Activated CD4-positive, CD25-positive, alpha-beta regulatory T cell (primary cell): ENCODE results near the gene CERS1.

Experiments used
- DNase-seq, 4 experiments: peaks; one replicate each; lab custom pipeline; 2025; lab: John Stamatoyannopoulos, UW

CERS1 gene

DNA sequence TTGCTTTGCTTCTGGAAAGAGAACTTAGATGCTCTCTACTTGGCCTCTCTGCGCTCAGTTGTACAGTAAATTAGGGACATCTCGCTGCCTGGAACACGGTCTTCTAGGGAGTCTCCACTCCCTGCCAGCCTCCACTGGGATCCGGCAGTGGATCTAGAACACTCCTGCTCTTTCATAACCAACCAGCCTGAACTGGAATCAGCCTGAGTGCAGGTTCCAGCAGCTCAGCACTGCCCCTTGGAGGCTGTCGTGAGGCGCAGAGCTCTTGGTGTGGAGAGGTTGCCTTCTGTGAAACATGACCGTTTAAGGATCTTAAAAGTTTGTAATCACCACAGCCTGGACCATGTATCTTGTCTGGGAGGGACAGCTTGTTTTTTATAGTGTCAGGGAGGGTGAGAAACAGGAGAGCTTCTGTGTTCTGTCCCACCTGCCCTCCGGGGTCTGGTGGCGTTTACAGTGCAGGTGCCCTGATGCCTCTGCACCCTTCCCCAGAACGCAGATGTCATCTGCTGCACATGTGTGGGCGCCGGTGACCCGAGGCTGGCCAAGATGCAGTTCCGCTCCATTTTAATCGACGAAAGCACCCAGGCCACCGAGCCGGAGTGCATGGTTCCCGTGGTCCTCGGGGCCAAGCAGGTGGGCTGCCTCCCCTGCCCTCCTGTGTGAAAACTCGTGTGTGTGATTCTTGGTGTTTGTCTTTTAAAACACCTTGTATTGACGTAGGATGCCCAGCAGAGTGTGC, 39.4 kb downstream of the CERS1 start:
- DNase-seq: no peak

DNA sequence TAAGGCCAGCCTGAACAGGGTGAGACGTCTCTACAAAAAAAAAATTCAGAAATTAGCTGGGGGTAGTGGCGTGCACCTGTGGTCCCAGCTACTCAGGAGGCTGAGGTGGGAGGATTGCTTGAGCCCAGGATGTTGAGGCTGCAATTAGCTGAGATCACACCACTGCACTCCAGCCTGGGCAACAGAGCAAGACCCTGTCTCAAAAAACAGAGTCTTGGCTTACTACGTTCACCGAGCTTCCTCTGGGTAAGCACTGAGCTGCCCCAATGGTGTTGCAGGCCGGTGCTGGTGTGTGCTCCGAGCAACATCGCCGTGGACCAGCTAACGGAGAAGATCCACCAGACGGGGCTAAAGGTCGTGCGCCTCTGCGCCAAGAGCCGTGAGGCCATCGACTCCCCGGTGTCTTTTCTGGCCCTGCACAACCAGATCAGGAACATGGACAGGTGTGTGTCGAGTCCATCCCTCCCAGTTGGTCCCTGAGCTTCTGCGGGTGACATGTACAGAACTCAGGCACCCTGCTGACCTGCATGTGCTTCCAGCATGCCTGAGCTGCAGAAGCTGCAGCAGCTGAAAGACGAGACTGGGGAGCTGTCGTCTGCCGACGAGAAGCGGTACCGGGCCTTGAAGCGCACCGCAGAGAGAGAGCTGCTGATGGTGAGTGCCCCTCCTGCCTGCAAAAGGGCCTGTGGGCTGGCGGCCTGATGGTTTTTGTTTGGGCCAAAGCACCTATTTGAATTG, 40.1 kb downstream of the CERS1 start:
- no peak for DNase-seq

DNA sequence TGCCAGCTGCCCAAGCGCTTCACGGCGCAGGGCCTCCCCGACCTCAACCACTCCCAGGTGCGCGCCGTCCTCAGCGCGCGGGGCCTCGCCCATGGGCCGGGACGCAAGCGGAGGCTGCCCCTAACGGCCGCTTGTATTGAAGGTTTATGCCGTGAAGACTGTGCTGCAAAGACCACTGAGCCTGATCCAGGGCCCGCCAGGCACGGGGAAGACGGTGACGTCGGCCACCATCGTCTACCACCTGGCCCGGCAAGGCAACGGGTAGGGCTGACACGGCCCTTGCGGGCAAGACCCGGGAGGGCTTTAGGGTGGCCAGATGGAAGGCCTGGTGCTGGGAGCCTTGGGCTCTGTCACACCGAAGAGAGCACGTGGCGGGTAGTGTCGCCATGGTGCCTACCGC, 41.0 kb downstream of the CERS1 start:
- no peak for DNase-seq

DNA sequence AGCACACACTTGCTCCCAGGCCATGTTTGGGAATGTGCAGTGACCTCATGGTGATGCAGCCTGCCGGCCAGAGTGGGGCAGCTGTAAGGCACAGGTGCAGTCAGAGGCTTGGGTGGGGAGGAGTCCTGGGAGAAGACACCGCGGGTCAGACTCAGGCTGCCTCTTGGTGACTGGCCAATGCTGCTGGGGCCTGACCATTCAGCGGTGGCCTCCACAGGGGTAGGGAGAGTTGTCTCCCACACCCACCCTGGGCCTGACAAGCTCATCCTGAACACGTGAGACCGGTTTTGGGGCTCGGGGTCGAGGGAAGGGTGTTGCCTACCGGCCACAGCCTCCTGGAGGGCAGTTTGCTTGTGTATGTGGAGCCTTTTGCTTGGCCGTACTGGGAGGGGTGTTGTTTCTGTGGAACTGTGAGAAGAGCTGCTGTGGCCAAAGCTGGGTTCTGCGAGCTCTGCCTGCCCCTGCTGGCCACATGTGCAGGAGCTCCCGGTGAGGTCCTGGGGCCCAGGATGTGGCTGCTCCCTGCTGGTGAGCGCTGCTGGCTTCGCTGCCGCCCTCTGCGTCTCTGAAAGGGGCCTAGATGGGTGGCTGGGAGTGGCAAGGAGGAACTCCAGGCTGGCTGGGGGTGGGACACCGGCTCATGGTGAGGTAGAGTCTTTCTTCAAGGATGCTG, 42.1 kb downstream of the CERS1 start:
- no peak for DNase-seq

DNA sequence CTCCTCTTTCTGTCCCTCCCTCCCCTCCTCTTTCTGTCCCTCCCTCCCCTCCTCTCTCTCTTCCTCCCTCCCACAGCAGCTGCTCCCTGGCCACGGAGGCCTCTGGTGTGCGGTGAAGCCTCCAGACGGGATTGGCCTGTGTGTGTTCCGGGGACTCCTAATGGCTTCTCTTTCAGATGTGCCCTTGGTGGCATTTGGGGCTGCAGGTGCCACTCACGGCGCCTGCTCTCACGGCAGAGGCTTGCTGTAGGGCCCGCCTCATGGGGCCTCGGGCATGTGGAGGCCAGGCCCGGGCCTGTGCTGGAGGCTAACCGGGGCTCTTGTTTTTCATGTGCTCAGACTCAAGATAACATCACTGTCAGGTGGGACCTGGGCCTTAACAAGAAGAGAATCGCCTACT, 43.3 kb downstream of the CERS1 start:
- DNase-seq: no peak

DNA sequence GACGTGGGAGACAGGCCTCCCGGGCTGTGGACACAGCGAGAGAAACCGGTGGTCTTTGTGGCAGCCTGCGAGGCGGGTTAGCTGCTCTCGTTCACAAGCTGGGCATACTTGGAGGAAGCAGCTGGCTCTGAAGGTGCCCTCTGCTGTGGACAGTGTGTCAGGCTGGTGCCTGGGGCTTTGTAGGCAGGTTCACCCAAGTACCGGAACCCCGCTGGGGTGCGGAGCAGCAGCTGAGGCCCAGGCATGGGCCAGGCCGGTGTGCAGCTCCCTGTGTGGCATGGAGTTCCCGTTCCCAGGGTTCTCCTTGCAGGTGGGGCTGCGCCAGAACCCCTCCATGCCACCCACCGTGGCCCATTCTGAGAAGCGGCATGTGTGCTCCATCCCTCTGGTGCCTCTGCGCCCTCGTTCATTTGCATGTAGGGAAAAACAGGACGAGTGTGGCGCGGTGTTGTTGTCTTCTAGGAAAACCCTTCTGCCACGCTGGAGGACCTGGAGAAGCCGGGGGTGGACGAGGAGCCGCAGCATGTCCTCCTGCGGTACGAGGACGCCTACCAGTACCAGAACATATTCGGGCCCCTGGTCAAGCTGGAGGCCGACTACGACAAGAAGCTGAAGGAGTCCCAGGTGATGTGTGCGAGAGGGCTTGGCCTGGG, 44.2 kb downstream of the CERS1 start:
- no peak for DNase-seq

DNA sequence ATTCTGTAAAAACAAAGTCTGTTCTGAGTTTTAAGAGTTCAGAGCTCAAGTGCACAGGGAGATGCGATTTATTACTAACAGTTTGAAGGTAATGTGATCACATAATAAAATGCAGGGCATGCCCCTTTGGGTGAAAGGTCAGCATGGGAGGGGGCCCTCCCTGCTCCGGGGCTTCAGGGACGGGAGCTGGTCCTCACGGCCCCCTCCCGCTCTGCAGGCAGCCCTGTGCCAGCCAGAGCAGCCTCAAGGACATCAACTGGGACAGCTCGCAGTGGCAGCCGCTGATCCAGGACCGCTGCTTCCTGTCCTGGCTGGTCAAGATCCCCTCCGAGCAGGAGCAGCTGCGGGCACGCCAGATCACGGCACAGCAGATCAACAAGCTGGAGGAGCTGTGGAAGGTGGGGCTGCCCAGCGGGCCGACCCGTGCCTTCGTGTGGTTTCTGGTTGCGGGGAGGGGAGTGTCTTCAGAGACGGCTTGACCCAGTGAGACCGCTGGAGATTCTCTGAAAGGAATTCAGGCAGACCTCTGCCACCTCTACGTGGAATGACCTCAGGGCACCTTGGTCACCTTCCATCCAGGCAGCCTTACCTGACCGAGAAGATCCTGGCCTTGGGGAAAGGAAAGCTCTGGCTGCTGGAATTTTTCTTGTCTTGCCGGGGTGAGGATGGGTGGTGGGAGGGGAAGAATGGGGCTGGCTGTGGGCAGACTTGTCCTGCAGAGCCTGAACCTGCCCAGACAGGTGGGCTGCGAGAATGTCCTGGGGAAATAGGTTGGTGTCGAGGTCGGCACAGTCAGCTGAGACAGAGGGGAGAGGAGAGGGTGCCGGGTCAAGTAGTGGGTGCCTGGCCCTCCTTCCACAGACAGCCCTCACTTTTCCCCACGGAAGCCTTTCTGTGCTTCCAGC, 45.2 kb downstream of the CERS1 start:
- no peak for DNase-seq

DNA sequence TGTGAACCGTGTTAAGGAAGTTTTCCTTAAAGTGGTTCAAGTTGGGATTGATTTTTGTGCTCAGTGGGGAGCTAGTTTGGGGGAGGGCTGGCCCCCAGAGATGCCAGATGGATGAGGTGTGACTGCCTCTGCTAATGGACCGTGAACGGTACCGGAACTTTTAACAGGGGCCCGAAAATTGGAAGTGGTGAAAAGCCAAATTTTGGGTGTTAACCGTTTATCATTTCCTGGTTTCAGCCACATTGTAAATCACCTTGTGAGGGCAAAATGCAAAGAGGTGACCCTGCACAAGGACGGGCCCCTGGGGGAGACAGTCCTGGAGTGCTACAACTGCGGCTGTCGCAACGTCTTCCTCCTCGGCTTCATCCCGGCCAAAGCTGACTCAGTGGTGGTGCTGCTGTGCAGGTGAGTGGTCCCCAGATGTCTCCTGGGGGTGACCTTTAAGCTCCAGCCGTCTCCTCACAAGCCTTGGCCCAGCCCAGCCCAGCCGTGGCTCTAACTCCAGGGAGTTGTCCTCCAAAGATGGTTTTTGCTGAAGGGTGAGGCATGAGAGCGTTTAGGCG, 46.0 kb downstream of the CERS1 start:
- no peak for DNase-seq

DNA sequence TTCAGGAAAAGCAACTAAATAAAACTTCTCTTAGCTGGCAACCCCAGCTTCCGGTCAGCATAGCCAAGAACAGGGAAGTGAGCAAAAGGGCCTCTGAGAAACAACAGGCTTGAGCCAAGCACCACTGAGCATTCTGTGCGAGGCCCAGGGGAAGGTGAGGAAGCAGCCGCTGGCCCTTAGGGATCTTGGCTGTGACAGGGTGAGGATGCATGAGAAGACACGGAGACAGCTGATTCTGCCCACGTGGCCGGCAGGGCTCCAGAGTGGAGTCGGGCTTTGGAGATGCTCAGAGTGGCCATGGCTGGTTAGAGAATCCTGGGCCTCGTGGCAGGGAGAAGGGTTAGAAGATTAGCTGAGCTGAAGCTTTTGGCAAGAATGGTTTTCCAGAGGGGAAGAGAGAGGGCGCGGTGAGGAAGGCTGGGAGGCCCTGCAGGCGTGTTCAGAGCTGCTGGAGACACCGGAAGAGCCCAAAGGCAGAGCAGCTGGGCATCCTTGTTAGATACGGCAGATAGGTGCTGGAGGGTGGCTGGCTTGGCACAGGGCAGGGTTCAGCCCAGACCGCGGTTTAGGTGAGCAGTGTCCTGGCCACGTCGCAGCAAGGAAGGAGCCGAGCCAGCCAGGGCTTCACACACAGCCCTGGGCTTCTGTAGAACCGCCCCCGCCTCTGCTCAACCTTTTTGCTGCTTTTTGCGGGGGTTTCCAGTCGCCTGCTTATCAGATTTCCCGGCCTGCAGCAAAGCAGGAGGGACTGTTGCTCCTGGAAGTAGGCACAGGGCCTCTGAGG, 46.9 kb downstream of the CERS1 start:
- DNase-seq: no peak

DNA sequence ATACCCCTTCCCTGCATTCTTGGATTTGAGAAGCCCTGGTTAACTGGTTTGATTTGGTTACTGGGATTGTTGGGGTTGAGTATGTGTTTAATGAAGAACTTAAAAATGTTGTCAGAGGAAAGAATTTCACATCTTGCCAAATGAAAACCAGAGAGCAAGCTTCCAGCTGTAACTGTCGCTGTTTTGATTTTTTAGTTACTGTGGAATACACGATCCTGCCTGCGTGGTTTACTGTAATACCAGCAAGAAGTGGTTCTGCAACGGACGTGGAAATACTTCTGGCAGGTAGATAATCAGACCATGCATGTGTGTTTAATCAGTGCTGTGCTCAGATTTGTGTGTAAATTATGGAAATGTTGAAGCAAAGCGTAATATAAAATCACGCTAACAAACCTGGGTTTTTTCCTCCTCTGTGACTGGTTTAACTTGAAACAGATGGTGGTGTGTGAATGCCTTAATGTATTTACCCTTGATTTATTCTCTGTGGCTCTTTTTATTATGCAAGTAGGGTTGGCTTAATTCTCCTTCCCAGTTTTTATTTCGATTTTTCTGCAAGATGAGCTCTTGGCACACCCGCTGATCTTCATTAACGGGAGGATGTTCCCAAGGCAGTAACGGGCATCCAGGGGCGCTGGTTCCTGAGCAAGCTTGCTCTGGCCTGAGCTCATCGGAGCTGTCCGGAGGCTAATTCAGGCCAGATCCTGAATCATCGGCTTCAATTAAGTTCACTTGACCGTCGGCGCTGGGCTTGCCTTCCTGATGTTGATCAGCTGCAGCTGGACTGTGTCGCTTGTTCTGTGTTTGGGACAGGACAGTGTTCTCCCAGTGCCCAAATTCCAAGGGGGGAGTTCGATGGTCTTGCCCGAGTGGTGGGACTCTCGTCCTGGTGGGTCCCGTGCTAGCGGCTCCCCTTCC, 48.2 kb downstream of the CERS1 start:
- no peak for DNase-seq

DNA sequence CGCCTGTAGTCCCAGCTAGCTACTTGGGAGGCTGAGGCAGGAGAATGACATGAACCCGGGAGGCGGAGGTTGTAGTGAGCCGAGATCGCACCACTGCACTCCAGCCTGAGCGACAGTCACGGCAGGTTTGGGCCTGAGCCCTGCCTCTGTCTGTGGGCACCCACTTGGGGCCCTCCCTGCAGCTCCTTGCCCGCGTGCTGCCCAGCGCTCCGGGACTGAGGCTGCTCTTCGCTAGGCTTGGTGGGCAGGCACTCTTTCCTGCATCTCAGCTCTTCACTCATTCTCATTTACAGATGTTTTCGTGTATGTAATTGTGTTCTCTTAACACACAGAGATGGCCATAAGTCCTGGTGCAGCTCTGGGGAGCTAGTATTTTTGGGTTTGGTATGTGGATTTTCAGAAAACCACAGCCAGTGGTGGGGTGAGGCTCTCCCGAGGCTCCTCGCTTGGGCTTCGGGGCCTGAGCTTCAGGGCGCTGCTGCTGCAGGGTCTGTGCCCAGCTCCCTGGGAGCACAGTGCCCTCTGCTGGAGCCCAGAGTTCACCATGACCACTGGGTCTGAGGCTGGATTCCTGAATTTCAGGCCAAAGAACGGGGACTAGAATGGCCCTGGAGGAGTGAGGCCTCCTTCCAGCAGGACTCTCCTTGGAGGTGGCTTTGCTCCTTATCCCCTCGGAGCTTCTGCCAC, 49.0 kb downstream of the CERS1 start:
- DNase-seq: peak; percentile 34 to 53 (median 44)

DNA sequence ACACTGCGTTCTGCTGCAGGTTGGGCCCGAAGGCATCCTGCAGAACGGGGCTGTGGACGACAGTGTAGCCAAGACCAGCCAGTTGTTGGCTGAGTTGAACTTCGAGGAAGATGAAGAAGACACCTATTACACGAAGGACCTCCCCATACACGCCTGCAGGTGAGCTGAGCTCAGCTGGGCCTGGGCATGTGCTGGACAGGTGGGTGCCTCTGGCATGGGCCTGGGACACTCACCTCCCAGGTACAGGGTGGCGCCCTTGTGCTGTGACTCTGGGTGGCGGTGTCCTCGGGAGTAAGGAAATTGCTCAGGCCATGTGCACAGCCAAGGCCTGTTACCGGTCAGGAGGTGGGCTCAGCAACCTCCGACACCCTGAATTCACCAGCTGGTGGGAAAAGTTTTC, 50.0 kb downstream of the CERS1 start:
- no peak for DNase-seq

DNA sequence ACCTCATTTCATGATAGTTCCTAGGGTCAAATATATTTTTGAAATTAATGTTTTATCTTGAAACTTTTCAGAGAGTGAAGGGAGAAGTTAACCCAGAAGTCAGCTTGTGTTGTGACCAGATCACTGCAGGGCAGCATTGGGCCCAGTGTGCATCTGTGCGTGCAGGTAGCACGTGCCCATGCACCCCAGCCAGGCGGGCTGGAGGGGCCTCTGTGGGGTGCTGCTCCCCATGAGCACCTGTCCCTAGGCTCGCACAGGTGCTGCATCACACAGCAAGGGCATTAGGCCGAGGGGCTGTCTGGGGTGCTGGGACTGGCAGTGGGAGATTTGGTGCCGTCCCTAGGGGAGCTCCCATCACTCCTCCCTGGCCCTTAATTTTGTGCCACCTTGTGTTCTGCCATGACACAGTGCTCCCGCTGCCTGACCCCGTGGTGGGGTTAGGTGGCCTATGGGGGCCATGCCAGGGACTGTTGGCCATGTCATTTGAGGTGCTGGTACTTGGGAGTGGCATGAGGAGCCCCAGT, 51.1 kb downstream of the CERS1 start:
- no peak for DNase-seq

DNA sequence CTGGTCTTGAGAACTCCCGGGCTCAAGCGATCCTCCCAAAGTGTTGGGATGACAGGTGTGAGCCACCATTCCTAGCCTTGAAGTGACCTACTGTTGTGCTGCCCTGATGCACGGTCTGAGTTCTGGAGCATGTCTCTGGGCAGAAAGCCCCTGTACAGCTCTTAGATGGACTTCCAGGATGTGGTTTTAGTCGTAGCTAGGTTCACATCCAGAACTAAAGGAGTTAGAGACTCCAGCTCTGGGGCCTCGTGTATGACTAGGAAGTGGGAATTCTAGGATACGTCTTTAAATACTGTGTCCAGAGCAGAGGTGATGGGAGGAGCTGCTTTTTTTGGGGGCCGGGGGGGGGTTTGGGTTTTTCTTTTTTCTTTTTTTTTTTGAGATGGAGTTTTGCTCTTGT, 52.0 kb downstream of the CERS1 start:
- no peak for DNase-seq

DNA sequence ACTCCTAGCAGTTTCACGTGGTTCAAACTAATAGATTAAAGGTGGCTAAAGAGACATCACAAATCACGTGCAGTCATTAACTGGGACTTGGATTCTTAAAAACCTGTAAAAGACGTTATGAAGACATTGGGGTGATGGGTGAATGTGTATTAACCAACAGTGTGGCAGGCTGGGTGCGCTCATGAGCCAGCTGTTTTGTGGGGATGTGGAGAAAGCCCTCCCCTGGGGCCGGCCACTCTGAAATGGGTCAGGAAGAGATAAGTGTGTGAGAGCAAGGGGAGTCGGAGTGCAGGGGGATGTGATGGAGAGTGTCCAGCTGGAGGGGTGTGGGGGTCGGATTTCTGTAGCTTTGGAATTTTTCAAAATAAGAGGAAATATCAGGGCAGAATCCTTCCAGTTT, 53.8 kb downstream of the CERS1 start:
- DNase-seq: no peak

DNA sequence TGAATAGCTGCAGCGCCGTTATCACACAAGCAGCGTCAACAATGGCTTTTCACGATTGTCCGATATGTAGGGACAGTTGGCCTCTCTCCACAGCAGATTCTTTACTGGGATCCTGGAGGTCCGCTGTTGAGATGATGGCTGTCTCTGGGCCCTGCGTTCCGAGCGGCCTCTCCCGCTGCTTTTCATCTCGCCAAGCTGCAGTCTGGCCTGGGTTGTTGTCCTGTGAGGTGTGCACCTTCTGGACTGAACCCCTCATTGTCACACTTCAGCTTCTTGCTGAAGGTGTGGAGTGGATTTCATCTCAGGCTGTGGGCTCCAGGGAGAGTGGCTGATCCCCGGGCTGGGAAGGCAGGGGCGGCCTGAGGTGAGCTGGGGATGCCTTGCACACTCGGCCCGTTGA, 54.6 kb downstream of the CERS1 start:
- DNase-seq: no peak

DNA sequence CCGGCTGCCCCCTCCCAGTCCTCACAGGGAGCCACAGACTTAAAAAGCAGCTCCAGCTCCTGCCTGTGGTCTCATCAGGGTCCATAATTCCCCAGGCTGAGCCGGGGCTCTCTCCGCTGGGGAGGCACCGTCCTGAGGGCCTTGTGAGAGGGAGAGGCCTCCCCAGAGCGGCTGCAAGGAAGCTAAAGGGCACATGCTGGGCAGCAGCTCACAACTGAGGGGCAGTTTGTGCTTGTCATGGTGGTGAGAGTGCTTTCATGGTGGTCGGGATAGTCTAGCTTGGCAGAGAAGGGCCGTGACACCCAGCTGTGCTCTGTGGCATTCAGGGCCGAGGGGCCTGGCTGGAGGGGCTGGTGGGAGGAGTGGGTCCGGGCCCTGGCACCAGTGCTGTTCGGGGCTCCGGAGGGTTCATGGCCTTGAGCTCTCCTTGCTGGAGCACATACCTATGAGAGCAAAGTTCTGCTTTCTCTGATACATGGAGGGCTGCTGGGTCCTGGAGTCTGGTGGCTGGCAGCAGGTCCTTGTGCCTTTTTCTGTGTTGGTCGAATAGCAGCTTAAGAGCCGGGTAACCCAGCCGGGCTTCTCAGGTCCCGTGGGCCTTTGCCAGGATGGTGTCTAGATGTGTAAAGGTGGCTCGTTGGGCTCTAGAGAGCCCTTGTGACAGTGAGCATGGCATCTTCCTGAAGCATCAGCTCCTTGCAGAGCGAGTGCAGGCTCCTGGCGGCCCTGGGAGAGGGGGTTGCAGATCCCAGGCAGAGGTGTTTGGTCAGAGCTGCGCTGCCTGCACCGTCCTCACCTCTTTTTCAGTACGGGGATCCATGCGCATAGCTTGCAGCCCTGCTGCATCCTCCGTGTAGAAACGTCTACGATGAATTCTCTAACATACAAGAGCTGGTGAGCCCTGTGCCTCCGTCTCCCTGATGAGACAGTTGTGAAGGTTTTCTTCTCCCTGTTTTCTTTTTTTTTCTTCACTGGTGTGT, 55.4 kb downstream of the CERS1 start:
- DNase-seq: no peak
